ENCODE measurements around the gene UNC79. TPM values are rescaled to one million over a fixed set of nuclear protein-coding genes. Genes with fewer than 3 reads are reported as not detected.

The UNC79 gene
- total RNA-seq, 1 experiment from 2014 or later = not detected

- DNase-seq (no peak), ATAC-seq (no peak)
- H3K9me2 ChIP-seq (replicated peaks; ENCODE audit: low read length) = no peaks in the 10 kb centered on the region
- H3K36me3 ChIP-seq (ENCODE audit: low read depth, low read length) = no peaks in the 10 kb centered on the region
- H3K27ac ChIP-seq (ENCODE audit: low read length) = no peak overlapping the region
- no peak overlapping the region for H3K4me3 ChIP-seq (ENCODE audit: low read length)
- H3K4me1 ChIP-seq (ENCODE audit: insufficient read depth, low read length) = no peaks in the 10 kb centered on the region
- no peak overlapping the region for H3K4me2 ChIP-seq (ENCODE audit: low read length)
- H4K20me1 ChIP-seq (ENCODE audit: low read length) = no peaks in the 10 kb centered on the region
- H3K79me2 ChIP-seq (ENCODE audit: low read length) = no peaks in the 10 kb centered on the region
- no TSS peak for BruUV-seq (replicated peaks)
- no peak overlapping the region for H2AFZ ChIP-seq (ENCODE audit: low read length)
- H3K9ac ChIP-seq (ENCODE audit: low read length) = no peak overlapping the region
- ChIA-PET CTCF (no interaction called here), POLR2A (ENCODE audit: unreplicated experiment) (no interaction called here)
- H3K27me3 ChIP-seq (ENCODE audit: low read length) = peaks cover 24% of the 10 kb centered on the region; the same call in 1 of the 2 replicates
- H3K9me3 ChIP-seq (ENCODE audit: low read length) = no peaks in the 10 kb centered on the region
- intact Hi-C loops (cut with micrococcal nuclease) = no loop called here
- H3F3A ChIP-seq (ENCODE audit: low read length, unreplicated experiment) = no peaks in the 10 kb centered on the region
- no peak for TF ChIP-seq EZH2phosphoT487 (IDR thresholded peaks at IDR 0.05; ENCODE audit: borderline replicate concordance, low read length)
- no peak for TF ChIP-seq CTCF (conservative IDR thresholded peaks at IDR 0.05; ENCODE audit: low read depth, low read length)
- TF ChIP-seq EZH2 (IDR thresholded peaks at IDR 0.05; ENCODE audit: low read length, unreplicated experiment) = no peak
Measured at GRCh38 chr14:93732524-93732923, 301.8 kb downstream of the UNC79 start.

DNA sequence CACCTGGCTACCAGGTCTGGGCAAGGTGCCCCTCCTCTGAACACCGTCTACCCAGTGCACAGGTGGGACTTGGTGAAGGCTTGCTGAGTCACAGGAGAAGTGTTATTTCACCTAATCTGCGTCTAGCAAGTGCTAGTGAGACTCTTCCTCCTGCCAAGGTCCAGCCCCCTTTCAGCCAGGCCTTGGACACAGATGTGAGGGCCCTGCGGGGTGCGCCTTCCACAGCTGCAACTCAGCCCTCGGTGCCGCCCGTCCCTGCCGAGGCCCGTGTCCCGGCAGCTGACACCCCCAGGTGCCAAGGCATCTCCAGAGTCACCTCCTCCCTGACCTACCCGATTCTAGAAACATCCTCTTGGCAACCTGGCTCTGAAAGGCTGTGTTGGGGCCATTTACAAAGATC is 302.5 kb downstream of the UNC79 start:
- CTCF ChIA-PET = no interaction called here
- H3K4me1 ChIP-seq (ENCODE audit: insufficient read depth, low read length) = no peaks in the 10 kb centered on the region
- no peak overlapping the region for H3K4me2 ChIP-seq (ENCODE audit: low read length)
- no peaks in the 10 kb centered on the region for H3K9me2 ChIP-seq (replicated peaks; ENCODE audit: low read length)
- H3K36me3 ChIP-seq (ENCODE audit: low read depth, low read length) = no peaks in the 10 kb centered on the region
- BruUV-seq (replicated peaks) = no TSS peak
- H3K4me3 ChIP-seq (ENCODE audit: low read length) = no peak overlapping the region
- no peak for TF ChIP-seq EZH2 (IDR thresholded peaks at IDR 0.05; ENCODE audit: low read length, unreplicated experiment)
- TF ChIP-seq CTCF (conservative IDR thresholded peaks at IDR 0.05; ENCODE audit: low read depth, low read length) = no peak
- no peak for TF ChIP-seq EZH2phosphoT487 (IDR thresholded peaks at IDR 0.05; ENCODE audit: borderline replicate concordance, low read length)
- intact Hi-C loops (cut with micrococcal nuclease) = no loop called here
- ATAC-seq = no peak
- H3K79me2 ChIP-seq (ENCODE audit: low read length) = no peaks in the 10 kb centered on the region
- no peak for DNase-seq
- H4K20me1 ChIP-seq (ENCODE audit: low read length) = no peaks in the 10 kb centered on the region
- H3K9me3 ChIP-seq (ENCODE audit: low read length) = no peaks in the 10 kb centered on the region
- no peak overlapping the region for H2AFZ ChIP-seq (ENCODE audit: low read length)
- H3K27me3 ChIP-seq (ENCODE audit: low read length) = peaks cover 31% of the 10 kb centered on the region
- H3F3A ChIP-seq (ENCODE audit: low read length, unreplicated experiment) = no peaks in the 10 kb centered on the region
- POLR2A ChIA-PET (ENCODE audit: unreplicated experiment) = no interaction called here
- no peak overlapping the region for H3K9ac ChIP-seq (ENCODE audit: low read length)
- no peak overlapping the region for H3K27ac ChIP-seq (ENCODE audit: low read length)

- Histone ChIP-seq H3K9me3 (ENCODE audit: low read length) (no peaks in the 10 kb centered on the region), H3F3A (ENCODE audit: low read length, unreplicated experiment) (no peaks in the 10 kb centered on the region), H2AFZ (ENCODE audit: low read length) (no peak overlapping the region), H3K4me2 (ENCODE audit: low read length) (no peak overlapping the region), H4K20me1 (ENCODE audit: low read length) (no peaks in the 10 kb centered on the region), H3K4me1 (ENCODE audit: insufficient read depth, low read length) (no peaks in the 10 kb centered on the region), H3K9me2 (replicated peaks; ENCODE audit: low read length) (no peaks in the 10 kb centered on the region), H3K79me2 (ENCODE audit: low read length) (no peaks in the 10 kb centered on the region), H3K4me3 (ENCODE audit: low read length) (no peak overlapping the region), H3K36me3 (ENCODE audit: low read depth, low read length) (no peaks in the 10 kb centered on the region), H3K9ac (ENCODE audit: low read length) (no peak overlapping the region), H3K27me3 (ENCODE audit: low read length) (peaks cover 35% of the 10 kb centered on the region), H3K27ac (ENCODE audit: low read length) (no peak overlapping the region)
- intact Hi-C loops (cut with micrococcal nuclease) = no loop called here
- ATAC-seq = no peak
- ChIA-PET CTCF (no interaction called here), POLR2A (ENCODE audit: unreplicated experiment) (no interaction called here)
- TF ChIP-seq CTCF (conservative IDR thresholded peaks at IDR 0.05; ENCODE audit: low read depth, low read length) (no peak), EZH2phosphoT487 (IDR thresholded peaks at IDR 0.05; ENCODE audit: borderline replicate concordance, low read length) (no peak), EZH2 (IDR thresholded peaks at IDR 0.05; ENCODE audit: low read length, unreplicated experiment) (no peak)
- DNase-seq = no peak
- no TSS peak for BruUV-seq (replicated peaks)
Measured at GRCh38 chr14:93733631-93734030, 302.9 kb downstream of the UNC79 start.

Data from PC-3 (cell line).